H1 (cell line): ENCODE data around the gene ELMO1. TPM values are rescaled to one million over a fixed set of nuclear protein-coding genes. Genes with fewer than 3 reads are reported as not detected.

ENCODE experiments used
- BCL11A ChIP-seq, 2 experiments: IDR thresholded peaks; one replicate each; pipeline ENCODE4 v1.6.1; 2011; ENCODE audit warnings: low read depth in 2 of 2, low read length in 2 of 2, mild to moderate bottlenecking in 2 of 2
- RAD21 ChIP-seq, 2 experiments: IDR thresholded peaks in 1 of 2; conservative IDR thresholded peaks in 1 of 2; 2 replicates each; pipeline ENCODE4 v1.6.1; 2011; ENCODE audit warnings: low read depth in 2 of 2, low read length in 2 of 2, improper control_type of control experiment in 1 of 2, inconsistent platforms in 1 of 2, mild to moderate bottlenecking in 1 of 2, moderate library complexity in 1 of 2
- polyA plus RNA-seq, 7 experiments: library from polyadenylated mRNA; depleted of rRNA in 3 of 7; stranded (reverse) in 5 of 7; unstranded in 2 of 7; fragments of >200 nt in 5 of 7; fragments of 200-250 nt in 2 of 7; gene quantifications; 1 replicate in 5 of 7; 2 replicates in 1 of 7; 4 replicates in 1 of 7; pipeline versions ENCODE4 v1.2.1 to v1.2.3, GENCODE V29; 2011 to 2013; ENCODE audit warnings: missing spikeins in 2 of 7, mixed read lengths in 2 of 7
- total RNA-seq: library from RNA; stranded (reverse); fragmentation: NEBNext Ultra II Directional; extraction: Animal tissue kit (Norgen Biotek cat#: 25700); gene quantifications from 2 replicates; pipeline ENCODE4 v1.2.1, GENCODE V29; 2021
- TF ChIP-seq, protein P1 (sequence below): fragments of 300-600 bp; sonication (generic); IDR thresholded peaks from 2 replicates; pipeline ENCODE4 v1.7.1; 2012; ENCODE audit warnings: low read length, moderate library complexity, mild to moderate bottlenecking, inconsistent platforms; ENCODE audit not compliant: insufficient replicate concordance

Gene ELMO1
- total and polyA plus RNA-seq, 2 of the 8 experiments (the other 6 are each of a cell fraction or from before 2014, with no cell fraction given), result 18.4 to 21.0 TPM

DNA sequence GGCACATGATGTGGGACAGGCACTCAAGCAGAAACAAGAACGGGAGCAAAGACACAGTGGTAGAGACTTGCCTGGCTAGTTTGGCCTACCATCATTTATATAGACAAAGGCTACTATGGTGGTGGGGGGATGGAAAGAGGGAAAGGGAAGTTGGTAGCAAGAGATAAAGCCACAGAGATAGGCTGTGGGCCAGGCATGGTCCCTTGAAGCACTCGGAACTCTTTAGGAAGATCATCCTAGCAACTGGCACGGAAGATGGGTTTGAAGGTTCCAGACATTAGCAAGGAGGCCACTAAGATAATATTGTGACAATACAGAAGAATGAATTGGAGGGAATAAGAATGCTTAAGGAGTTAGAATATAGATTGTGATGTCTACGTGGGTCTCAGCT lies 319.6 kb downstream of the ELMO1 start (continued):
- TF ChIP-seq, protein P1, sequence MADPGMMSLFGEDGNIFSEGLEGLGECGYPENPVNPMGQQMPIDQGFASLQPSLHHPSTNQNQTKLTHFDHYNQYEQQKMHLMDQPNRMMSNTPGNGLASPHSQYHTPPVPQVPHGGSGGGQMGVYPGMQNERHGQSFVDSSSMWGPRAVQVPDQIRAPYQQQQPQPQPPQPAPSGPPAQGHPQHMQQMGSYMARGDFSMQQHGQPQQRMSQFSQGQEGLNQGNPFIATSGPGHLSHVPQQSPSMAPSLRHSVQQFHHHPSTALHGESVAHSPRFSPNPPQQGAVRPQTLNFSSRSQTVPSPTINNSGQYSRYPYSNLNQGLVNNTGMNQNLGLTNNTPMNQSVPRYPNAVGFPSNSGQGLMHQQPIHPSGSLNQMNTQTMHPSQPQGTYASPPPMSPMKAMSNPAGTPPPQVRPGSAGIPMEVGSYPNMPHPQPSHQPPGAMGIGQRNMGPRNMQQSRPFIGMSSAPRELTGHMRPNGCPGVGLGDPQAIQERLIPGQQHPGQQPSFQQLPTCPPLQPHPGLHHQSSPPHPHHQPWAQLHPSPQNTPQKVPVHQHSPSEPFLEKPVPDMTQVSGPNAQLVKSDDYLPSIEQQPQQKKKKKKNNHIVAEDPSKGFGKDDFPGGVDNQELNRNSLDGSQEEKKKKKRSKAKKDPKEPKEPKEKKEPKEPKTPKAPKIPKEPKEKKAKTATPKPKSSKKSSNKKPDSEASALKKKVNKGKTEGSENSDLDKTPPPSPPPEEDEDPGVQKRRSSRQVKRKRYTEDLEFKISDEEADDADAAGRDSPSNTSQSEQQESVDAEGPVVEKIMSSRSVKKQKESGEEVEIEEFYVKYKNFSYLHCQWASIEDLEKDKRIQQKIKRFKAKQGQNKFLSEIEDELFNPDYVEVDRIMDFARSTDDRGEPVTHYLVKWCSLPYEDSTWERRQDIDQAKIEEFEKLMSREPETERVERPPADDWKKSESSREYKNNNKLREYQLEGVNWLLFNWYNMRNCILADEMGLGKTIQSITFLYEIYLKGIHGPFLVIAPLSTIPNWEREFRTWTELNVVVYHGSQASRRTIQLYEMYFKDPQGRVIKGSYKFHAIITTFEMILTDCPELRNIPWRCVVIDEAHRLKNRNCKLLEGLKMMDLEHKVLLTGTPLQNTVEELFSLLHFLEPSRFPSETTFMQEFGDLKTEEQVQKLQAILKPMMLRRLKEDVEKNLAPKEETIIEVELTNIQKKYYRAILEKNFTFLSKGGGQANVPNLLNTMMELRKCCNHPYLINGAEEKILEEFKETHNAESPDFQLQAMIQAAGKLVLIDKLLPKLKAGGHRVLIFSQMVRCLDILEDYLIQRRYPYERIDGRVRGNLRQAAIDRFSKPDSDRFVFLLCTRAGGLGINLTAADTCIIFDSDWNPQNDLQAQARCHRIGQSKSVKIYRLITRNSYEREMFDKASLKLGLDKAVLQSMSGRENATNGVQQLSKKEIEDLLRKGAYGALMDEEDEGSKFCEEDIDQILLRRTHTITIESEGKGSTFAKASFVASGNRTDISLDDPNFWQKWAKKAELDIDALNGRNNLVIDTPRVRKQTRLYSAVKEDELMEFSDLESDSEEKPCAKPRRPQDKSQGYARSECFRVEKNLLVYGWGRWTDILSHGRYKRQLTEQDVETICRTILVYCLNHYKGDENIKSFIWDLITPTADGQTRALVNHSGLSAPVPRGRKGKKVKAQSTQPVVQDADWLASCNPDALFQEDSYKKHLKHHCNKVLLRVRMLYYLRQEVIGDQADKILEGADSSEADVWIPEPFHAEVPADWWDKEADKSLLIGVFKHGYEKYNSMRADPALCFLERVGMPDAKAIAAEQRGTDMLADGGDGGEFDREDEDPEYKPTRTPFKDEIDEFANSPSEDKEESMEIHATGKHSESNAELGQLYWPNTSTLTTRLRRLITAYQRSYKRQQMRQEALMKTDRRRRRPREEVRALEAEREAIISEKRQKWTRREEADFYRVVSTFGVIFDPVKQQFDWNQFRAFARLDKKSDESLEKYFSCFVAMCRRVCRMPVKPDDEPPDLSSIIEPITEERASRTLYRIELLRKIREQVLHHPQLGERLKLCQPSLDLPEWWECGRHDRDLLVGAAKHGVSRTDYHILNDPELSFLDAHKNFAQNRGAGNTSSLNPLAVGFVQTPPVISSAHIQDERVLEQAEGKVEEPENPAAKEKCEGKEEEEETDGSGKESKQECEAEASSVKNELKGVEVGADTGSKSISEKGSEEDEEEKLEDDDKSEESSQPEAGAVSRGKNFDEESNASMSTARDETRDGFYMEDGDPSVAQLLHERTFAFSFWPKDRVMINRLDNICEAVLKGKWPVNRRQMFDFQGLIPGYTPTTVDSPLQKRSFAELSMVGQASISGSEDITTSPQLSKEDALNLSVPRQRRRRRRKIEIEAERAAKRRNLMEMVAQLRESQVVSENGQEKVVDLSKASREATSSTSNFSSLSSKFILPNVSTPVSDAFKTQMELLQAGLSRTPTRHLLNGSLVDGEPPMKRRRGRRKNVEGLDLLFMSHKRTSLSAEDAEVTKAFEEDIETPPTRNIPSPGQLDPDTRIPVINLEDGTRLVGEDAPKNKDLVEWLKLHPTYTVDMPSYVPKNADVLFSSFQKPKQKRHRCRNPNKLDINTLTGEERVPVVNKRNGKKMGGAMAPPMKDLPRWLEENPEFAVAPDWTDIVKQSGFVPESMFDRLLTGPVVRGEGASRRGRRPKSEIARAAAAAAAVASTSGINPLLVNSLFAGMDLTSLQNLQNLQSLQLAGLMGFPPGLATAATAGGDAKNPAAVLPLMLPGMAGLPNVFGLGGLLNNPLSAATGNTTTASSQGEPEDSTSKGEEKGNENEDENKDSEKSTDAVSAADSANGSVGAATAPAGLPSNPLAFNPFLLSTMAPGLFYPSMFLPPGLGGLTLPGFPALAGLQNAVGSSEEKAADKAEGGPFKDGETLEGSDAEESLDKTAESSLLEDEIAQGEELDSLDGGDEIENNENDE, result no peak
- TF ChIP-seq BCL11A (IDR thresholded peaks at IDR 0.05; ENCODE audit: low read depth in 2 of 2, low read length in 2 of 2) (no peak), RAD21 (IDR thresholded peaks at IDR 0.05 in 1 of 2, conservative IDR thresholded peaks at IDR 0.05 in 1 of 2; ENCODE audit: low read depth in 2 of 2, low read length in 2 of 2) (no peak)
